GM23248 (cell line): ENCODE results near the gene RAB19. TPM values are rescaled to one million over a fixed set of nuclear protein-coding genes. Genes with fewer than 3 reads are reported as not detected.

ENCODE experiments used
- DNase-seq: peaks from one replicate; pipeline ENCODE4 v3.0.0-alpha.2; 2015
- H2AFZ ChIP-seq: fragments of 200-600 bp; sonication (generic); 2 replicates; pipeline ENCODE4 v1.6.1; 2016; ENCODE audit warnings: antibody characterized with exemption
- H3F3A ChIP-seq: fragments of 200-600 bp; sonication (generic); 2 replicates; pipeline ENCODE4 v1.6.1; 2016; ENCODE audit warnings: mild to moderate bottlenecking, antibody characterized with exemption, mixed run types; ENCODE audit not compliant: insufficient read depth
- H3K27ac ChIP-seq: fragments of 200-600 bp; sonication (generic); 2 replicates; pipeline ENCODE4 v1.5.1; 2016; ENCODE audit warnings: mild to moderate bottlenecking
- H3K27me3 ChIP-seq: fragments of 200-600 bp; sonication (generic); replicated peaks from 2 replicates; pipeline ENCODE4 v1.6.1; 2016; ENCODE audit warnings: mild to moderate bottlenecking; ENCODE audit not compliant: insufficient read depth
- H3K36me3 ChIP-seq: fragments of 200-600 bp; sonication (generic); 2 replicates; pipeline ENCODE4 v1.6.1; 2016; ENCODE audit warnings: low read depth, mild to moderate bottlenecking
- H3K4me1 ChIP-seq: fragments of 200-600 bp; sonication (generic); 2 replicates; pipeline ENCODE4 v1.6.1; 2016; ENCODE audit warnings: mild to moderate bottlenecking; ENCODE audit not compliant: insufficient read depth
- H3K4me2 ChIP-seq: fragments of 200-600 bp; sonication (generic); one replicate; pipeline ENCODE4 v1.6.1; 2016; ENCODE audit warnings: mild to moderate bottlenecking; ENCODE audit not compliant: unreplicated experiment
- H3K4me3 ChIP-seq: fragments of 200-600 bp; sonication (generic); 2 replicates; pipeline ENCODE4 v1.5.1; 2016; ENCODE audit warnings: mild to moderate bottlenecking
- H3K79me2 ChIP-seq: fragments of 200-600 bp; sonication (generic); 2 replicates; pipeline ENCODE4 v1.6.1; 2016; ENCODE audit warnings: mild to moderate bottlenecking; ENCODE audit not compliant: insufficient read depth
- H3K9ac ChIP-seq: fragments of 200-600 bp; sonication (generic); 2 replicates; pipeline ENCODE4 v1.6.1; 2016; ENCODE audit warnings: mild to moderate bottlenecking
- H3K9me2 ChIP-seq: fragments of 200-600 bp; sonication (generic); 2 replicates; pipeline ENCODE4 v1.6.1; 2016; ENCODE audit warnings: mixed run types, mild to moderate bottlenecking, moderate library complexity; ENCODE audit not compliant: insufficient read depth
- H3K9me3 ChIP-seq: fragments of 200-600 bp; sonication (generic); one replicate; pipeline ENCODE4 v1.6.1; 2017; ENCODE audit warnings: low read depth
- H4K20me1 ChIP-seq: fragments of 200-600 bp; sonication (generic); 2 replicates; pipeline ENCODE4 v1.6.0; 2016; ENCODE audit not compliant: insufficient read depth
- EZH2 ChIP-seq: fragments of 200-600 bp; sonication (generic); IDR thresholded peaks from 2 replicates; pipeline ENCODE4 v1.6.1; 2018; ENCODE audit warnings: antibody characterized with exemption, mild to moderate bottlenecking; ENCODE audit not compliant: insufficient read depth, poor library complexity, severe bottlenecking
- EZH2phosphoT487 ChIP-seq: fragments of 200-600 bp; sonication (generic); IDR thresholded peaks from 2 replicates; pipeline ENCODE4 v1.6.1; 2018; ENCODE audit warnings: antibody characterized with exemption, moderate library complexity, mild to moderate bottlenecking, low read depth; ENCODE audit not compliant: insufficient read depth
- WGBS, 2 experiments: methylation state at CpG; one replicate each; pipeline ENCODE4 v1.1.6; 2015 to 2017; ENCODE audit warnings: low lambda C conversion rate in 2 of 2, low coverage in 1 of 2; ENCODE audit errors: missing lambda C conversion rate in 2 of 2; 5-methylcytosine and 5-hydroxymethylcytosine counted together
- in situ Hi-C: fragments of 300-500 bp; cut with MboI; formaldehyde crosslinking; loops from 2 replicates; pipeline ENCODE4 v1.15.0; 2020
- polyA plus RNA-seq: library from polyadenylated mRNA; unstranded; fragments of >200 nt; fragmentation: Nextera tagmentation; extraction: Ambion mirVana; gene quantifications from 2 replicates; pipeline ENCODE4 v1.2.1, GENCODE V29; 2016
- total RNA-seq: library from RNA; depleted of rRNA; stranded (reverse); fragments of >200 nt; shearing (Covaris generic); gene quantifications from 2 replicates; pipeline ENCODE4 v1.2.3, GENCODE V29; 2014

Gene RAB19
- total and polyA plus RNA-seq, 2 experiments from 2014 or later: not detected

DNA sequence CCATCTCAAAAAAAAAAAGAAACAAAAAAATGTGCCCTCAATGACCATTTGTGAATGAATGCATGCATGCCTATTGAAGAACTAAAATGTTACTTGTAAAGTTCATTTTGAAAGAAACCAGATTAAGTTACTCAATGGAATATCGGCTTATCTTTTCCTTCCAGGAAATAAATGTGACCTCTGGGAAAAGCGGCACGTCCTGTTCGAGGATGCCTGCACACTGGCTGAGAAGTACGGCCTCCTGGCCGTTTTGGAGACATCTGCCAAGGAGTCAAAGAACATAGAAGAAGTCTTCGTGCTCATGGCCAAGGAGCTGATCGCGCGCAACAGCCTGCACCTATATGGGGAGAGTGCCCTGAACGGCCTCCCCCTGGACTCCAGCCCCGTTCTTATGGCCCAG is 21.9 kb downstream of the RAB19 start:
- no peaks in the 10 kb centered on the region for H4K20me1 ChIP-seq
- no peaks in the 10 kb centered on the region for H3K36me3 ChIP-seq
- H3K9me2 ChIP-seq: no peaks in the 10 kb centered on the region
- H3F3A ChIP-seq: no peaks in the 10 kb centered on the region
- in situ Hi-C loops: no loop called here
- H3K27ac ChIP-seq: no peak overlapping the region
- TF ChIP-seq EZH2phosphoT487: no peak
- TF ChIP-seq EZH2: no peak
- WGBS, 2 experiments: 74 to 77% methylated on average over 12 of the region's 12 CpGs
- H3K79me2 ChIP-seq: no peaks in the 10 kb centered on the region
- H3K4me2 ChIP-seq: no peak overlapping the region
- H3K27me3 ChIP-seq: no peaks in the 10 kb centered on the region; the same call in 1 of the 2 replicates
- no peaks in the 10 kb centered on the region for H3K9me3 ChIP-seq
- no peak overlapping the region for H3K9ac ChIP-seq
- no peaks in the 10 kb centered on the region for H3K4me1 ChIP-seq
- H3K4me3 ChIP-seq: no peak overlapping the region
- no peak for DNase-seq
- no peak overlapping the region for H2AFZ ChIP-seq

DNA sequence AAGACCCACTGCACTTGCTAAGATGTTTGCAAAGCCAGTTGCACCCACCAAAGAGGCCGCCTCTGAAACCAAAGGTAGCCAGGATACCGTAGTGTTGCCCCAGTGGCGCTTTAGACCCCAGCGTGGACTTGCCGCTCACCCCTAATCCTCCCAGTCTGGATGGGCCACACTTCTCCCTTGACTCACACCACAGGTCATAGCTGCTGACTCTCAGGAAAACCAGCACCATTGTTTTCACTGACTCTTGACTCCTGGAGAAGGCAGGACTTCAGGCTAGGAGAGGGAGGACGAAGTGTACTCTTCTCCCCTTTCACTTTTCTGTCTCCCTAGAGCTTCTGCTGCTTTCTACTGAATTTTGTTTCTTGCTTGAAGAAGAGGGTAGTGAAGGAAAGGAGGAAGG is 22.3 kb downstream of the RAB19 start:
- Histone ChIP-seq H3K9me3 (no peaks in the 10 kb centered on the region), H3K9me2 (no peaks in the 10 kb centered on the region), H3K4me3 (no peak overlapping the region), H4K20me1 (no peaks in the 10 kb centered on the region), H3K4me1 (no peaks in the 10 kb centered on the region), H3K27me3 (no peaks in the 10 kb centered on the region; the same call in 1 of the 2 replicates), H3K79me2 (no peaks in the 10 kb centered on the region), H3K4me2 (no peak overlapping the region), H3K27ac (no peak overlapping the region), H2AFZ (no peak overlapping the region), H3K36me3 (no peaks in the 10 kb centered on the region), H3K9ac (no peak overlapping the region), H3F3A (no peaks in the 10 kb centered on the region)
- no peak for DNase-seq
- TF ChIP-seq EZH2 (no peak), EZH2phosphoT487 (no peak)
- in situ Hi-C loops: no loop called here
- WGBS, 2 experiments: 85 to 96% methylated on average over 6 of the region's 6 CpGs

DNA sequence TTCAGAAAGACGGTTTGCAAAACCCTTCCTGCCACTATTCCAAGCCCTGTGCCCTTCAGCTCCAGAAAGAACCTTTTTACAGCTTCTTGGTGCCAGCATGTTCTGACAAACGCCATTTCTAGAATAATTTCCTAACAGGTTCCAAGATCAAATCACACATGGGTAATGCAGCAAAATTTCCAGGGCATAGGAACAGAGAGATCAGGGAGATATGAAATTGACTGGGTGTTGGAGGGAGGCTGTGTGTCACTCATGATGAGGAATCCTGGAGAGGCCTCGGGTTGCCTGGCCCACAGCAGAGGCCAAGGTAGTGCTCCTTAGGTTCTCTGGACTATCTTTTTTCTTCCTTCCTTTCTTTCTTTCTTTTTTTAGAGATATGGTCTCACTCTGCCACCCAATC is 29.5 kb downstream of the RAB19 start:
- H3K79me2 ChIP-seq: no peaks in the 10 kb centered on the region
- no peaks in the 10 kb centered on the region for H3K27me3 ChIP-seq
- H3K9me2 ChIP-seq: no peaks in the 10 kb centered on the region
- TF ChIP-seq EZH2 (no peak), EZH2phosphoT487 (no peak)
- no peaks in the 10 kb centered on the region for H4K20me1 ChIP-seq
- no peak overlapping the region for H3K9ac ChIP-seq
- no peak overlapping the region for H2AFZ ChIP-seq
- DNase-seq: no peak
- H3F3A ChIP-seq: no peaks in the 10 kb centered on the region
- no peak overlapping the region for H3K27ac ChIP-seq
- no peaks in the 10 kb centered on the region for H3K9me3 ChIP-seq
- no peak overlapping the region for H3K4me2 ChIP-seq
- H3K4me1 ChIP-seq: no peaks in the 10 kb centered on the region
- WGBS, 2 experiments: 31 to 50% methylated on average over 3 of the region's 3 CpGs
- no peak overlapping the region for H3K4me3 ChIP-seq
- in situ Hi-C loops: no loop called here
- H3K36me3 ChIP-seq: no peaks in the 10 kb centered on the region

DNA sequence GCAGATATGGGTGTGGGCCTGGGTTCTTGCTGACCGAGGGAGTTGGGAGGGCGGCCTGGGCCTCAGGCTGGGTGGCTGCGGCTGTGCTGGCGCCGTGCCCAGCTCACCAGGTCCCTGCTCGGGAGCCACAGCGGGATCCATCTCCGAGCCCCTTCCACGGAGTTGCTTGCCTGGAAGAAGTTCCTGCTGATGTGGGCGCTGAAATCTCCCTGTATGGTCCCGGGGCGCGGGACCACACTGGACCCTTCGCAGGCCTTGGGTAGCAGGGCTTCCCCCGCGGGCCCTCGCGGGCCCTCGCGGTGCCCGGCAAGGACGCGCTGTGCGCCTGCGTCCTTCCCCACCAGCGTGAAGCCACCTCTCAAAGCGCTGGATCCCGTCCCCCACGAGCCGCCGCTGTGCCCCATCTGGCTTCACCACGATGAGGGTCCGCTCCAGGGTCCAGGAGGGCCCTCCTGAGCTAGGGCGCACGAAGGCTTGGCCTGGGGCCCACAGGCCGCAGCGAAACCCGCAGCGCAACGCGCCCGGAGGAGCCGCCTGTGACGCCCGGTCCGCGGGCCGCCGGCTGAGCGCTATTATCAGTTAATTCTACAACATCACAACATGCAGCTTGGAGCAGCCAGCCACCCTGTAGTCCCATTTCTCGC is 31.5 kb downstream of the RAB19 start:
- Histone ChIP-seq H3K36me3 (no peaks in the 10 kb centered on the region), H3K4me1 (no peaks in the 10 kb centered on the region), H3K9me3 (no peaks in the 10 kb centered on the region), H3K9me2 (no peaks in the 10 kb centered on the region), H3F3A (no peaks in the 10 kb centered on the region), H3K27ac (no peak overlapping the region), H3K4me3 (no peak overlapping the region), H3K79me2 (no peaks in the 10 kb centered on the region), H3K27me3 (no peaks in the 10 kb centered on the region), H4K20me1 (no peaks in the 10 kb centered on the region), H2AFZ (no peak overlapping the region), H3K4me2 (no peak overlapping the region), H3K9ac (no peak overlapping the region)
- WGBS, 2 experiments: 36 to 38% methylated on average over 37 to 48 of the region's 51 CpGs
- TF ChIP-seq EZH2: no peak
- TF ChIP-seq EZH2phosphoT487: no peak
- no peak for DNase-seq
- in situ Hi-C loops: no loop called here

DNA sequence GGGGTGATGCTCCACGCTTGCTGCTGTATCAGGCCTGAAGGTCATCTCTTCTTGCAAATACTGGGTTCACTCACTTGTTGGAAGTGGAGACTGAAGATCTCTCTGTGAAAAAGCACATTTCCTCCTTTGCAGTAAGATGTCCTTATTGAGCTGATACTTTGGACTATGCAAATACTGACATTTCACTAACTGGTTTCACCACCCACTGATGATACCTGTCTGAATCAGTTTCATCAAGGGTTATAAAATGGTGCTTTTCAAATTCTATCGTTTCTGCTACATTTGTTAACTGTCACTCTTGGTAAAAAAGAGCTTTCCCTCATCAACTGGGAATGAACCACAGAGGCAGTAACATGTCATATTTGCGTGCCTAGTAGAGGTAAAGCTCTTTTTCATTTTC is 35.5 kb downstream of the RAB19 start:
- DNase-seq: no peak
- TF ChIP-seq EZH2: no peak
- no peak for TF ChIP-seq EZH2phosphoT487
- no peak overlapping the region for H3K9ac ChIP-seq
- H2AFZ ChIP-seq: no peak overlapping the region
- H3K27me3 ChIP-seq: no peaks in the 10 kb centered on the region
- H3K9me3 ChIP-seq: no peaks in the 10 kb centered on the region
- no peaks in the 10 kb centered on the region for H3F3A ChIP-seq
- H3K4me1 ChIP-seq: no peaks in the 10 kb centered on the region
- H3K36me3 ChIP-seq: no peaks in the 10 kb centered on the region
- H3K9me2 ChIP-seq: no peaks in the 10 kb centered on the region
- no peaks in the 10 kb centered on the region for H3K79me2 ChIP-seq
- no peak overlapping the region for H3K4me2 ChIP-seq
- in situ Hi-C loops: no loop called here
- no peak overlapping the region for H3K27ac ChIP-seq
- H3K4me3 ChIP-seq: no peak overlapping the region
- no peaks in the 10 kb centered on the region for H4K20me1 ChIP-seq
- 83 to 87% methylated on average over 3 of the region's 3 CpGs for WGBS, 2 experiments
